HG02870 (cell line): ENCODE data around the gene STN1.
"Not testable (repeated sequence)": the region's sequence is repeated elsewhere in the genome, so short reads cannot be mapped to it uniquely, and the experiment has no call there.

ENCODE experiments used
- ATAC-seq: cut with Tn5 transposase; IDR thresholded peaks from one replicate; pipeline ENCODE4 v1.9.1; 2021; ENCODE audit warnings: mild to moderate bottlenecking, moderate library complexity; ENCODE audit not compliant: unreplicated experiment

STN1 gene

GRCh38 chr10:103847346-103847745 lies 70.6 kb downstream of the STN1 start:
- ATAC-seq = no peak

DNA sequence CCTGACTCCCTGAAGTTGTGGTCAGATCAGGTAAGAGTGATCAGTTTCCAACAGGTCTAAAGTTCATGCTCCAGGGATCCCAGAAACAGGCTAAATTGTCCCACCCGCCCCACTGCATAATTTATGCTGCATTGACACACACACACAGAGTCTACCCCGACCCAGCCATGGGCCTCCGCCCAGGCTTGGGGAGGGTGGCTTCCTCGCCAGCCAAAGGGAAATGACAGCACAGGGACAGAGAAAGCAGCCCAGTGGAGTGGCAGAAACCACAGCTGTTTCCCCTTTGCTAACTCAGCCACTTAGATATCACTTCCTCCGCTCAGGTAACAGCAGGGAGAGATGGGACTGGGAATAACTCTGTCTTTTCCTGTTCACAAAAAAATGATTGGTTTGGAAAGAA lies 72.0 kb downstream of the STN1 start:
- ATAC-seq = no peak

DNA sequence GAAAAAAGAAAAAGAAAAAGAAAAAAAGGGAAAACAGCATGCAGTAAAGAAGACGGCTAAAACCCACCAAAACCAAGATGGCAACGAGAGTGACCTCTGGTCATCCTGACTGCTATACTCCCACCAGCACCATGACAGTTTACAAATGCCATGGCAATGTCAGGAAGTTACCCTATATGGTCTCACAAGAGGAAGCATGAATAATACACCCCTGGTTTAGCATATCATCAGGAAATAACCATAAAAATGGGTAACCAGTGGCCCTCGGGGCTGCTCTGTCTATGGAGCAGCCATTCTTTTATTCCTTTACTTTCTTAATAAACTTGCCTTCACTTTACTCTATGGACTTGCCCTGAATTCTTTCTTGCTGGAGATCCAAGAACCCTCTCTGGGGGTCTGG lies 72.6 kb downstream of the STN1 start:
- ATAC-seq = not testable (repeated sequence)

DNA sequence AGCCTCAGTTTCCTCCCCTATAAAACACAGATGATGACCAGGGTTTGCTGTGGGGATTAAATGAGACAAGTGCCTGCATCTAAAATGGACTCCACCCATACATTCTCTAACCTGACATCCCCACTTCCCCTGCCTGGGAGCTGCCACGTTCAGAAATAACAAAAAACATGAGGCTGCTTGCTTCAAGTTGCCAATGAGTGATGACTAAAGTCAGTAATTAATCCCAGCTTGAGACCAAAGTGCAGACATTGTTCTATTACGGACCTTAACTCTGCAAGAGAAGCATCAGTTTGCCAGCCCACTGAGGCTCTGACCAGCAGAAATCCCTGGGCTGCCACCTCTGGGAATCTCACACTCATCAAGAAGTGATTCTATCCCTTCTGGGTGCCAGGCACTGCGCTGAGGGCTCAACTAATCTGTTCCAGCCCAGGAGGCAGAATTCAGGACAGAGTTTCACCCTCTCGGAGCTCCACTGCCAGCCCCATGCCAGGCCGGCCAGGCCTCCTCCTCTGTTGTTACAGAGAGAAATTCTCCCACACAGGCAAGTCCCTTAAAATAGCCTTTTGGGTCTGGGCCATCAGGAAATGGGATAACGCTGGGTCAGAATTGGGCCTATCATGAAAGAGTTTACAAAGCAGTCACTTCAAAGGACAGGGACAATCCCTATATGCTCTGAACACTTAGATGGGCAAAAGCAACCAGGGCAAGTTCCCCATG lies 74.0 kb downstream of the STN1 start:
- ATAC-seq = no peak

- no peak for ATAC-seq
Observed at GRCh38 chr10:103843045-103843444, 74.9 kb downstream of the STN1 start.

DNA sequence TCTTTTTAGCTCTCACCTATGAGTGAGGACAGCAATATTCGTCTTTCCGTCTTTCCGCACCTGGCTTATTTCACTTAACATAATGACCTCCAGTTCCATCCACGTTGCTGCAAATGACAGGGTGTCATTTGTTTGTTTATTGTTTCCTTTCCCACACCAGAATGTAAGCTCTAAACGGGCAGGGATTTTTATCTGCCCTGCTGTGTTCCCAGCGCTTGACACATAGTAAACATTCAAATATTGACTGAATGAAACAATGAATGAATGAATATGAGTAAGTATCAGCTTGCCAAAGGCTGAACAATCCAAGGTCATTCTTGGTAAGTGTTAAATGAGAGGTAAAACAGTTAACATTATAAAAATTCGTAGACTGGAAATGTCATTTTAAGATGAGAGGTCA lies 75.4 kb downstream of the STN1 start:
- no peak for ATAC-seq

DNA sequence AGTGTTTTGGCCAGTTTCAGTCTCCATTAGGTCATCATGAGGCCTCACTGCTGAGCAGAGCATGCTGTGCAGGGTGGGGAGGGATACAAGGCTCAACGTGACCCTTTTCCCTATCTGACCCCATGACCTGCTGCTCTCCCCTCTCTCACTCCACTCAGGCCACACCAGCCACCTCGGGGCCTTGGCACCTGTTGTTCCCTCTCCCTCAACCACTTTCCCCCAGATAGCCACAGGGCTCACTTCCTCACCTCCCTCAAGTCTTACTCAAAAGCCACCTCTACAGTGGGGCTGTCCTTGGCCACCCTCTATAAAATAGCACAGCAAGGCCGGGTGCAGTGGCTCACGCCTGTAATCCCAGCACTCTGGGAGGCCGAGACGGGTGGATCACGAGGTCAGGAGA lies 76.5 kb downstream of the STN1 start:
- no peak for ATAC-seq

GRCh38 chr10:103840740-103841070 lies 77.3 kb downstream of the STN1 start:
- ATAC-seq = no peak

DNA sequence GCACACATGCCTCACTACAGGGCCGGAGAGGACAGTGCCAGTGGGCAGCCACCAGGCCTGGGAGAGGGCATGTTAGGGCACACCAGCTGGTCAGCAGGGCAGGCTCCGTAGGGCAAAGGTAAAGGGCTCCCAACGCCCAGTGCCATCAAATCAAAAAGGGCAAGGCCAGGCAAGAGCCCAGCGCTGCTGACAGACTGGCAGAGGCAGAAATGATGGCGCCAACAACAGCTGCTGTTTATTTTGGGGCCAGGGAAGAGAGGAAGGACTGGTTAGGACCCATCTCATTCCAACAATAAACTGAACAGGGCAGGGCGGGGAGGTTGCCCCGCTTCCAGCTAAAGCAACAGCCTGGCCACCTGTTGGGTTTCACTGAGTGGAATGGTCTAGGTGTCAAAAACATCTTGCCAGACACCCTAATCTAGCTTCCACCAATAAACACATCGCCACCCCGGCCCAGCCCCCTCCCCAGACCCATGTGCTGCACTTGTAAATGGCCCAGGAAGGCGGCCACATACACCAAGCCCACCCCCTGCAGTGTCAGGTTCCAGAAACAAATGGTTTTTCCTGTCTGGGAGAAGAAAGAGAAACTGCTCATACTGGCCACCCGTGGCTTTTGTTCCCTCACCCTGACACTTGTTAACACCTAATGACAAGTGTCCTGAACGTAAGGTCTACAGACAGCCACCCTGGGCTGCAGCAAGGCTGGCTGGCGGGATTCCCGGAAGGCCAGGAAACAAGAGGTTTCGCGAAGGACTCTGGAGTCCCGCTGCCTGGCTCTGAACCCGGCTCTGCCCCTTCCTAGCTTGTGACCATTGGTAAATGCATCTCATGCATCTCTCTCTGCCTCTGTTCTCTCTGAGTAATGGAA lies 77.9 kb downstream of the STN1 start:
- ATAC-seq = no peak

DNA sequence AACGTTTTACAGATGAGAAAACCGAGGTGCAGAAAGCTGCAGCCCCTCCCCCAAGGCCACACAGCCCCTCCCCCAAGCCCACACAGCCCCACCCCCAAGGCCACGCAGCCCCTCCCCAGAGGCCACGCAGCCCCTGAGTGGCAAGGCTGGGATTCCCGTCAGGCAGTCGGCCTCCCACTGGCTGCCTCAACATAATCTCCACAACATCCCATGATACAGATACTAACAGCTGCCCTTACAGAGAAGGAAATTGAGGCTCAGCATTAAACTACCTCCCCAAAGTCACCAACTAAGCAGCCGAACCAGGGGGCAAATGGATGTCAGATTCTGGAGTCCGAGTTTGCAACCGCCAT lies 78.5 kb downstream of the STN1 start:
- no peak for ATAC-seq

GRCh38 chr10:103838862-103839518 lies 79.0 kb downstream of the STN1 start:
- no peak for ATAC-seq

GRCh38 chr10:103838070-103838395 lies 80.0 kb downstream of the STN1 start:
- no peak for ATAC-seq

DNA sequence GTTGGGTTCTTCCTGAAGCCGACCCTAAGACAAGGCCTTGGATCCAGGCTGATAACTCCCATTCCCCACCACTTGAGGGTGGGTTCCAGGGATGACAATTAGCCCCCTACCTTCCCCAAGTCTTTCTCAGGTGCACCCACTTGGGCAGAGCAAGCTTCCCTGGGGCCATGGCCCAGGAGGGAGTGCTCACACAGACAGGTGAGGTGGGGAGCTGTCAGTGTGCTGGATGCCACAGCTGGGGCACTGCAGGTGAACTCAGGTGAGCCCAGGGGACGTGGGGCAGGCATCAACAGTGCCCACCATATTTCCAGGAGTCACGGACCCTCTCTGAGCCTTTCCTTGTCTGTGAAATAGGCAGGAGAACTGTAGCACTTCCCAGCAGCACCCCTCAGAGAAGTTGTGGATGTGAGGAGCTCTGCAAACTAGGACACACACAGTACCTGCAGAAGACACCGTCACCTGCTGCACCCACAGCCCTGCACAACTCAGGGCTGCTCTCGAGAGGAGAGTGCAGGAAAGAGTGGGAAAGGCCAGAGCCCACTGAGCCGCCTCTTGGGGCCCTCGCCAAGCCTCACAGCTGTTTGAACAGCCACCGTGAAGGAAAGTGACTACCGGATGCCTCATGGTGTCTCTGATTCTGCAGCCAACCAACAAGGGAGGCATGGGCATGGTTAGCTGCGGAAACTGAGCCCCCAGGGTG lies 80.5 kb downstream of the STN1 start:
- ATAC-seq = no peak

GRCh38 chr10:103836861-103837260 lies 81.1 kb downstream of the STN1 start:
- no peak for ATAC-seq

- no peak for ATAC-seq
Observed at GRCh38 chr10:103836273-103836672, 81.7 kb downstream of the STN1 start.

DNA sequence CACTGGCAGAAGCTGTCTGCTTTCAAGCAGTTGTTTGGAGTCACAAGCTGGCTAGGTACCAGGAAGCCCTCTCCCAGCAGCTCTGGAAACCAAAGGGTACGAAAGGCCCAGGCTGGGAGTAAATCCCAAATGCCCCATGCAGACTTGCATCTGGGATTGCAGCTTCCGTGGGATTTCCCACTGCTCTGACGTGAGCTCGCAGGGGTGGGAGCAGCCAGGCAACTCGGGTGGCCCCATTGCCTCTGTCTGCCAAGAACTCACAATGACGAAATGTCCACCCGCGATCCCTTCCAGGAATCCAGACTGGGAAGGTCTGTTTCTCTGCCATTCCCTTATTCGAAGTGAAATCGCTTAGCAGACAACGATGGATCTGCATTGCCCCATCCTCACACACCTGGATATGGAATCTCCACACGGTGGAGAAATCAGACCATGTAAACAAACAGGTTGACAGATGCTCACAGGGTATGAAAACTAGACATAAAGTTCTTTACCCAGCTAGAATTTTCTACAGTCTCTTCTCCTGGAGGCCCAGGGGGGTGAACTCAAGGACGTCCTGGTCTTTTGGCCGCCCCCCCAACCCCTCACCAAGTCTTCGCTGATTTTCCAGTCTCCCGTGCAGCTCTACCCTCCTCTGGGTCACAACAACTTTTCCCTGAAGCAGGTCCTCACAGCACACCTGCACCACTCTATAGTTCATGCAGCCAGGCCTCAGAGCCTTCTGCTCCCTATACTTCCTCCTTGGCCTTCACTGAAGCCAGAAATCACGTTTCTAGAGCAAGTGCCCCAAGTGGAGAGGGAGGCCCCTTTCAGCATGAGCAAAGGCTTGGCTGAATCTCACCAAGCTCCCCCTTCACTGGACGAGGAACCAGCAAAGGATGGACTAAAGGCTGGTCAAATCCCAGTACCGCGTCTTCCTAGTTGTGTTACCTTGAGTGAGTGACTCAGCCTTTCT lies 82.6 kb downstream of the STN1 start:
- no peak for ATAC-seq

GRCh38 chr10:103834436-103835095 lies 83.4 kb downstream of the STN1 start:
- no peak for ATAC-seq

DNA sequence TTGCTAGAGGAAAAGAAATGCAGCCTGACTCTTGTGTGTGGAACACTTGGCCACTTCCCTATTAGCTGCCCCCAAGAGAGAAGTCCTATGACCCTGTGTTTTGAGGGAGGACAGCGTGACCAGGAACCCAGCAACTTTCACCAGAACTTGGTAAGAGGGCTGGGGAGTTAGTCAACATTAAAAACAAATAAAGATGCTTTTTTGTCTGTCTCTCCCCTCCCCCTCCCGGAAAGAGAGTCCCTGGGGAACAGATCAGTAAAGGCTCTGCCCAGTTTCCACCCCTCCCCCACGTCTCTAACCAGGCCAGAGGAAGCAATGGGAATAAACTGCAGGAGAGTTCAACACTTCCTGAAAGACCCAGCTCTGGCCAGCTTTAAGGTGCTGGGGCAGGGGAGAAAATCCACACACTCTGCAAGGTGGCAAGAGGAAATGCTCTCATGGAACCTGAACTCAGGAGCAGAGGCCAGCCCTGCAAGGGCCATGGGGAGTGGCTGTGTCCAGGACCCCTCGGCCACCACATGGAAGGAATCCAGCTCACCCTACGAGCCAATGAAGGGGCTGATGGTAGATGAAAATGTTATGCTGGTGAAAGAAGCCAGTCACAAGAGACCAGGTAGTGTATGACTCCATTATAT lies 84.1 kb downstream of the STN1 start:
- no peak for ATAC-seq

DNA sequence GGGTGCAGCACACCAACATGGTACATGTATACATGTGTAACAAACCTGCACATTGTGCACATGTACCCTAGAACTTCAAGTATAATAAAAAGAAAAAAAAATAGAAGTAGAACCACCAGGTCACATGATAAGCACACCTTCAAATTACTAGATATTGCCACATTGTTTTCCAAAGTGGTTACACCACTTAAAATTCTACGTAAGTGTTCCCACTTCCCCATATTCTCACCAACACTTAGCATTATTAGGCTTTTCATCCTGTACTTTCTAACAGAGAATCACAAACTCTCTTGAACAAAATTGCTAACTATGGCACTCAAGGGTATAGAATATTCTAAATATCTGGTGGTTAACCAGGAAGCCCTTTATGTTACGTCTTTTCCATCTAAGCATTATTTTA lies 85.2 kb downstream of the STN1 start:
- no peak for ATAC-seq
